Stimulated activated CD8-positive, alpha-beta memory T cell treated with anti-CD3 and anti-CD28 coated beads, Interleukin-4, amount 100 ng/mL, for 1 hour (primary cell): ENCODE data around the gene HBA1.
"Not testable (repeated sequence)": the region's sequence is repeated elsewhere in the genome, so short reads cannot be mapped to it uniquely, and the experiment has no call there.

ENCODE experiments used
- DNase-seq, 2 donors: peaks; one replicate each; pipeline ENCODE4 v3.0.0-alpha.2; 2020; ENCODE audit warnings: low read depth in 2 of 2, low spot score in 1 of 2

The HBA1 gene

DNA sequence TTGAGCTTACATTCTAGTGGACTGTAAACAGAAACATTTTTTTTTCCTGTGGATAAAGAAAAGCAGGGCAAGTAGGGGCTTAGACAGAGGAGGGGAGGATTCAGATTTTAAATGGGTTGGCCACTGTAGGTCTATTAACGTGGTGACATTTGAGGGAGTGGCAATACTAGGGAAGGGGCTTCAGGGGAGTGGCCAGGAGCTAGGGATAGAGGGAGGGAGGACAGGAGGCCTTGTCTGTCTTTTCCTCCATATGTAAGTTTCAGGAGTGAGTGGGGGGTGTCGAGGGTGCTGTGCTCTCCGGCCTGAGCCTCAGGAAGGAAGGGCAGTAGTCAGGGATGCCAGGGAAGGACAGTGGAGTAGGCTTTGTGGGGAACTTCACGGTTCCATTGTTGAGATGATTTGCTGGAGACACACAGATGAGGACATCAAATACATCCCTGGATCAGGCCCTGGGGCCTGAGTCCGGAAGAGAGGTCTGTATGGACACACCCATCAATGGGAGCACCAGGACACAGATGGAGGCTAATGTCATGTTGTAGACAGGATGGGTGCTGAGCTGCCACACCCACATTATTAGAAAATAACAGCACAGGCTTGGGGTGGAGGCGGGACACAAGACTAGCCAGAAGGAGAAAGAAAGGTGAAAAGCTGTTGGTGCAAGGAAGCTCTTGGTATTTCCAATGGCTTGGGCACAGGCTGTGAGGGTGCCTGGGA is 17.2 kb upstream of the HBA1 start:
- no peak for DNase-seq

GRCh38 chr16:160242-160641 is 16.2 kb upstream of the HBA1 start:
- DNase-seq = not testable (repeated sequence)

- no peak for DNase-seq
Measured at GRCh38 chr16:160691-161190, 15.7 kb upstream of the HBA1 start.

GRCh38 chr16:162271-162991 is 14.0 kb upstream of the HBA1 start:
- DNase-seq = no peak

- DNase-seq = not testable (repeated sequence)
Measured at GRCh38 chr16:163139-163538, 13.3 kb upstream of the HBA1 start.

DNA sequence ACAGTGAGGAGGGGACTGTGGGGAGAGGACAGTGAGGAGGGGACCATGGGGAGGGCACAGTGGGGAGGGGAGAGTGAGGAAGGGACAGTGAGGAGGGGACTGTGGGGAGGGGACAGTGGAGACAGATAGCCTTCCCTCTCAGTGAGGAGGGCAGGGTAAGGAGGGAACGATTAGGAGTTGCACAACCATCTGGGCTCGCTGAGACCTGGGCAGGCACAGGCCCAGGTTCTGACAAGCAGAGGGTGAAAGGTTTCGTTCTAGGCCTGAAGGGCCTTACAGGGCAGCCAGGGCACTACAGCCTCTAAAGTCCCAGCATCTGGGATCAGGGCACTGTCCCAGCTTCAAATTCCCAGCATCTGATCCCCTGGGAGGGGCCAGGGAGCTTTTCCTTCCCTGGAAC is 12.8 kb upstream of the HBA1 start:
- not testable (repeated sequence) for DNase-seq

GRCh38 chr16:164134-164823 is 12.2 kb upstream of the HBA1 start:
- DNase-seq = not testable (repeated sequence)

GRCh38 chr16:164827-165538 is 11.5 kb upstream of the HBA1 start:
- DNase-seq = no peak

DNA sequence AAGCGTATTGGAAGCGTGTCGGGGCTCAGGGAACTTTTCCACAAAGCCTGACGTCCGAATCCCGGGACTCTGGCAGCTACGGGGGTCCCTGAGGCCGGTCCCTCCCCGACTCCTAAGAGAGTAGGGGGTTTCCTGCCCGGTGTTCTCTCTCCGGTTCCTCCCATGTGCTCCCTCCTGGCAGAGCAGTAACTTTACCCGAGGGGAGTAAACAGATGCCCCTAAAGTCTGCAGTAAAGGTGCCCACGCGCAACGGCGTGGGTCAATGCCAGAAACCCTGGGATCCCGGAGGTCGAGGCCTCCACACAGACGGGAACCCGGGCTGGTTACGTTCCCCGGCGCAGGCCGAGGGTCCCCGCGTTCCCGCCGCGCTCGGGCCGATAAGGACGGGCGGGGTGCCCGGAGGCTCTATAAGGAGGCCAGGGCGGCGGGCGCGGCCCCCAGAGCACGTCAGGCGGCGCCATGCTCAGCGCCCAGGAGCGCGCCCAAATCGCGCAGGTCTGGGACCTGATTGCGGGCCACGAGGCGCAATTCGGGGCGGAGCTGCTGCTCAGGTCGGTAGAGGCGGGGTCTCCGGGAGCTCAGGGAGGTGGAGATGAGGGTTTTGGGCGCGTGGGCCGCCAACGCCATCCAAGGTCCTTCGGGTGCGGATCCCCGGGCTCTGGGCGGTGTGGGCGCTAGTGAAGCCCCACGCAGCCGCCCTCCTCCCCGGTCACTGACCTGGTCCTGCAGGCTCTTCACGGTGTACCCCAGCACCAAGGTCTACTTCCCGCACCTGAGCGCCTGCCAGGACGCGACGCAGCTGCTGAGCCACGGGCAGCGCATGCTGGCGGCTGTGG is 10.7 kb upstream of the HBA1 start, which contains the start of gene HBM:
HBM (plus strand) TSS at position 440 of the 836 bp plus-strand sequence; CDS start at position 460, 20 bp downstream.
- no peak for DNase-seq

DNA sequence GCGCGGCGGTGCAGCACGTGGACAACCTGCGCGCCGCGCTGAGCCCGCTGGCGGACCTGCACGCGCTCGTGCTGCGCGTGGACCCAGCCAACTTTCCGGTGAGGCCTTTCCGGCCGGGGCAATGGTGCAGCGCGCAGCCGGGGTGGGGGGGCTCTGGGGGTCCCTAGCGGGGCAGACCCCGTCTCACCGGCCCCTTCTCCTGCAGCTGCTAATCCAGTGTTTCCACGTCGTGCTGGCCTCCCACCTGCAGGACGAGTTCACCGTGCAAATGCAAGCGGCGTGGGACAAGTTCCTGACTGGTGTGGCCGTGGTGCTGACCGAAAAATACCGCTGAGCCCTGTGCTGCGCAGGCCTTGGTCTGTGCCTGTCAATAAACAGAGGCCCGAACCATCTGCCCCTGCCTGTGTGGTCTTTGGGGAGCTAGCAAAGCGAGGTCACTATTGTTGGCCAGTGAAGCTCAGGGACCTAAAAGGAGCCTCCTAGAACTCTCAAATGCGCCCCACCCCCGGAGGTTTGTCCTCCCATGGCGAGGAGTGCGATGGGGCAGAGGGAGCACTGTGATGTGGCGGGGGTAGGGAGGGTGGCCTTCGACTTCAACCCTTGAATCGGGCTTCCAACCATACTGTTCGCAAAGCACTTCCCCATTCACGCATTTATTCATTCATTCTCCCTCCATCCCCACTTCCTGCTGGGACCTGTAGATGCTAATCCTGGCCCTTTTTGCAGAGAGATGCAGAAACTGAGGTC is 9.9 kb upstream of the HBA1 start:
- DNase-seq = no peak

GRCh38 chr16:167122-167690 is 9.3 kb upstream of the HBA1 start:
- DNase-seq = no peak

DNA sequence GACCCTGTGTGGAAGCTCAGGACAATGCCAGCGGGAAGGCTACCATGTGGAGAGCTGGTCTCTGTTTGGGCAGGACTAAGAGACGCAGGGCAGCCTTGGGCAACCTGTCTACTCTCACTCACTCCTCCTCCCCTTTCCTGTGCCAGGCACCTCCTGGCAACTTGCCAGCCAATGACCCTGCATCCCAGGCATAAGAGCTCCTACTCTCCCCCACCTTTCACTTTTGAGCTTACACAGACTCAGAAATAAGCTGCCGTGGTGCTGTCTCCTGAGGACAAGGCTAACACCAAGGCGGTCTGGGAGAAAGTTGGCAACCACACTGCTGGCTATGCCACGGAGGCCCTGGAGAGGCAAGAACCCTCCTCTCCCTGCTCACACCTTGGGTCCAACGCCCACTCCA is 8.1 kb upstream of the HBA1 start:
- no peak for DNase-seq

DNA sequence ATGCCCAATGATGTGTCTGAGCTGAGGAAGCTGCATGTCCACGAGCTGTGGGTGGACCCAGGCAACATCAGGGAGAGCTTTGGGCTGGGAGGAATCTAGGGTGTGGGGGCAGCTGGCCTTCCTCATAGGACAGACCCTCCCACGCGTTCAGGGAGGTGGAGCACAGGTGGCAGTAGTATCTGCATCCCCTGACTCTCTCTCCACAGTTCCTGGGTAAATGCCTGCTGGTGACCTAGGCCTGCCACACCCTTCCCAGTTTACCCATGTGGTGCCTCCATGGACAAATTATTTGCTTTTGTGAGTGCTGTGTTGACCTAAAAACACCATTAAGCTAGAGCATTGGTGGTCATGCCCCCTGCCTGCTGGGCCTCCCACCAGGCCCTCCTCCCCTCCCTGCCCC is 7.5 kb upstream of the HBA1 start:
- DNase-seq = no peak

- not testable (repeated sequence) for DNase-seq
Measured at GRCh38 chr16:170088-170507, 6.4 kb upstream of the HBA1 start.

DNA sequence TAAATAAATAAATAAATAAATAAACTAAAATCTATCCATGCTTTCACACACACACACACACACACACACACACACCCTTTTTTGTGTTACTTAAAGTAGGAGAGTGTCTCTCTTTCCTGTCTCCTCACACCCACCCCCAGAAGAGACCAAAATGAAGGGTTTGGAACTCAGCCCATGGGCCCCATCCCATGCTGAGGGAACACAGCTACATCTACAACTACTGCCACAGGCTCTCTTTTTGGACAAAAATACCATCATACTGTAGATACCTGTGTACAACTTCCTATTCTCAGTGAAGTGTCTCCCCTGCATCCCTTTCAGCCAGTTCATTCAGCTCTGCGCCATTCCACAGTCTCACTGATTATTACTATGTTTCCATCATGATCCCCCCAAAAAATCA is 5.7 kb upstream of the HBA1 start:
- no peak for DNase-seq

DNA sequence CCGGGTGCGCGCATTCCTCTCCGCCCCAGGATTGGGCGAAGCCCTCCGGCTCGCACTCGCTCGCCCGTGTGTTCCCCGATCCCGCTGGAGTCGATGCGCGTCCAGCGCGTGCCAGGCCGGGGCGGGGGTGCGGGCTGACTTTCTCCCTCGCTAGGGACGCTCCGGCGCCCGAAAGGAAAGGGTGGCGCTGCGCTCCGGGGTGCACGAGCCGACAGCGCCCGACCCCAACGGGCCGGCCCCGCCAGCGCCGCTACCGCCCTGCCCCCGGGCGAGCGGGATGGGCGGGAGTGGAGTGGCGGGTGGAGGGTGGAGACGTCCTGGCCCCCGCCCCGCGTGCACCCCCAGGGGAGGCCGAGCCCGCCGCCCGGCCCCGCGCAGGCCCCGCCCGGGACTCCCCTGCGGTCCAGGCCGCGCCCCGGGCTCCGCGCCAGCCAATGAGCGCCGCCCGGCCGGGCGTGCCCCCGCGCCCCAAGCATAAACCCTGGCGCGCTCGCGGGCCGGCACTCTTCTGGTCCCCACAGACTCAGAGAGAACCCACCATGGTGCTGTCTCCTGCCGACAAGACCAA is 4.0 kb upstream of the HBA1 start, which contains the start of gene HBA2:
HBA2 (plus strand) TSS at position 503 of the 568 bp plus-strand sequence; CDS start at position 540, 37 bp downstream.
- DNase-seq = not testable (repeated sequence)

DNA sequence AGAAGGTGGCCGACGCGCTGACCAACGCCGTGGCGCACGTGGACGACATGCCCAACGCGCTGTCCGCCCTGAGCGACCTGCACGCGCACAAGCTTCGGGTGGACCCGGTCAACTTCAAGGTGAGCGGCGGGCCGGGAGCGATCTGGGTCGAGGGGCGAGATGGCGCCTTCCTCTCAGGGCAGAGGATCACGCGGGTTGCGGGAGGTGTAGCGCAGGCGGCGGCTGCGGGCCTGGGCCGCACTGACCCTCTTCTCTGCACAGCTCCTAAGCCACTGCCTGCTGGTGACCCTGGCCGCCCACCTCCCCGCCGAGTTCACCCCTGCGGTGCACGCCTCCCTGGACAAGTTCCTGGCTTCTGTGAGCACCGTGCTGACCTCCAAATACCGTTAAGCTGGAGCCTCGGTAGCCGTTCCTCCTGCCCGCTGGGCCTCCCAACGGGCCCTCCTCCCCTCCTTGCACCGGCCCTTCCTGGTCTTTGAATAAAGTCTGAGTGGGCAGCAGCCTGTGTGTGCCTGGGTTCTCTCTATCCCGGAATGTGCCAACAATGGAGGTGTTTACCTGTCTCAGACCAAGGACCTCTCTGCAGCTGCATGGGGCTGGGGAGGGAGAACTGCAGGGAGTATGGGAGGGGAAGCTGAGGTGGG is 3.1 kb upstream of the HBA1 start:
- not testable (repeated sequence) for DNase-seq
